WTC11 (cell line): ENCODE data around the gene METTL18. TPM values are rescaled to one million over a fixed set of nuclear protein-coding genes. Genes with fewer than 3 reads are reported as not detected.

Experiments
- ATAC-seq: fragments of 200-7000 bp; cut with Tn5 transposase; 2 replicates; pipeline ENCODE4 v1.10.0; 2021; ENCODE audit warnings: mild to moderate bottlenecking, moderate library complexity
- CTCF ChIA-PET: fragments of 300-600 bp; sonication (Branson Sonifier 250); formaldehyde crosslinking; loops from one replicate; lab custom pipeline; 2021; ENCODE audit warnings: antibody characterized with exemption; lab: Charles Lee
- POLR2A ChIA-PET: fragments of 350-600 bp; sonication (Branson Sonifier 250); formaldehyde crosslinking; loops from one replicate; lab custom pipeline; 2021; ENCODE audit warnings: antibody characterized with exemption; lab: Charles Lee
- DNase-seq: peaks from one replicate; pipeline ENCODE4 v3.0.0; 2021; ENCODE audit warnings: low spot score
- H3K27ac Mint-ChIP-seq: 2 replicates; pipeline ENCODE4 v1.8.0; 2021; ENCODE audit warnings: mixed read lengths
- H3K27me3 Mint-ChIP-seq: 2 replicates; pipeline ENCODE4 v1.8.0; 2021; ENCODE audit warnings: low read depth, mild to moderate bottlenecking, moderate library complexity, mixed read lengths
- H3K36me3 Mint-ChIP-seq: 2 replicates; pipeline ENCODE4 v1.8.0; 2021; ENCODE audit warnings: mixed read lengths
- H3K4me1 Mint-ChIP-seq: 2 replicates; pipeline ENCODE4 v1.8.0; 2022; ENCODE audit warnings: mixed read lengths
- H3K4me3 Mint-ChIP-seq: 2 replicates; pipeline ENCODE4 v1.8.0; 2021; ENCODE audit warnings: mild to moderate bottlenecking, moderate library complexity, mixed read lengths
- H3K9me3 Mint-ChIP-seq: 2 replicates; pipeline ENCODE4 v1.8.0; 2021; ENCODE audit warnings: mixed read lengths
- ATF1 ChIP-seq: sonication (generic); formaldehyde crosslinking; IDR thresholded peaks from 2 replicates; pipeline ENCODE4 v1.8.1; 2023; ENCODE audit warnings: mild to moderate bottlenecking, moderate library complexity, missing genetic modification reagents
- ESRRA ChIP-seq: sonication (generic); formaldehyde crosslinking; IDR thresholded peaks from 2 replicates; pipeline ENCODE4 v1.8.1; 2022; ENCODE audit warnings: mild to moderate bottlenecking, missing genetic modification reagents, borderline replicate concordance
- GTF2I ChIP-seq: fragments of 250-450 bp; sonication (Bioruptor Pico); conservative IDR thresholded peaks from 2 replicates; pipeline ENCODE4 v1.4.0; 2021; ENCODE audit warnings: mild to moderate bottlenecking
- HMGA2 ChIP-seq: fragments of 250-450 bp; sonication (Bioruptor Pico); IDR thresholded peaks from 2 replicates; pipeline ENCODE4 v1.4.0; 2021; ENCODE audit warnings: mild to moderate bottlenecking, moderate library complexity
- IRF2 ChIP-seq: sonication (generic); formaldehyde crosslinking; IDR thresholded peaks from 2 replicates; pipeline ENCODE4 v1.8.0; 2022; ENCODE audit warnings: low read depth, missing genetic modification reagents, borderline replicate concordance
- JAZF1 ChIP-seq: fragments of 250-450 bp; sonication (Bioruptor Pico); IDR thresholded peaks from 2 replicates; pipeline ENCODE4 v1.9.0; 2021; ENCODE audit warnings: moderate library complexity, mild to moderate bottlenecking, inconsistent platforms
- MXD4 ChIP-seq: fragments of 250-450 bp; sonication (Bioruptor Pico); IDR thresholded peaks from 2 replicates; pipeline ENCODE4 v1.8.0; 2021; ENCODE audit warnings: mild to moderate bottlenecking, moderate library complexity, borderline replicate concordance
- MYBL2 ChIP-seq: sonication (generic); formaldehyde crosslinking; IDR thresholded peaks from 2 replicates; pipeline ENCODE4 v1.8.1; 2023; ENCODE audit warnings: mild to moderate bottlenecking, moderate library complexity, missing genetic modification reagents
- PRRX2 ChIP-seq: fragments of 250-450 bp; sonication (Bioruptor Pico); IDR thresholded peaks from 2 replicates; pipeline ENCODE4 v1.8.0; 2021; ENCODE audit warnings: mild to moderate bottlenecking
- RORB ChIP-seq: fragments of 250-450 bp; sonication (Bioruptor Pico); IDR thresholded peaks from 2 replicates; pipeline ENCODE4 v1.9.0; 2021; ENCODE audit warnings: mild to moderate bottlenecking
- TEAD1 ChIP-seq: sonication (generic); formaldehyde crosslinking; IDR thresholded peaks from 2 replicates; pipeline ENCODE4 v1.8.0; 2022; ENCODE audit warnings: mild to moderate bottlenecking, missing genetic modification reagents
- ZNF423 ChIP-seq: fragments of 250-450 bp; sonication (Bioruptor Pico); IDR thresholded peaks from 2 replicates; pipeline ENCODE4 v2.1.2; 2022; ENCODE audit warnings: mild to moderate bottlenecking, moderate library complexity
- total RNA-seq: library from RNA; stranded (reverse); gene quantifications from 3 replicates; pipeline ENCODE4 v1.2.3, GENCODE V29; 2021
- TF ChIP-seq, protein P1 (sequence below): sonication (generic); formaldehyde crosslinking; IDR thresholded peaks from 2 replicates; pipeline ENCODE4 v1.8.0; 2022; ENCODE audit warnings: mild to moderate bottlenecking, missing genetic modification reagents
- TF ChIP-seq, protein P2 (sequence below): sonication (generic); formaldehyde crosslinking; IDR thresholded peaks from 2 replicates; pipeline ENCODE4 v1.8.0; 2022; ENCODE audit warnings: missing genetic modification reagents
- TF ChIP-seq, protein P3 (sequence below): sonication (generic); formaldehyde crosslinking; IDR thresholded peaks from 2 replicates; pipeline ENCODE4 v1.8.0; 2022; ENCODE audit warnings: mild to moderate bottlenecking, missing genetic modification reagents
- TF ChIP-seq, protein P4 (sequence below): sonication (generic); formaldehyde crosslinking; IDR thresholded peaks from 2 replicates; pipeline ENCODE4 v1.8.0; 2023; ENCODE audit warnings: missing genetic modification reagents
- TF ChIP-seq, protein P5 (sequence below): sonication (generic); formaldehyde crosslinking; IDR thresholded peaks from 2 replicates; pipeline ENCODE4 v1.8.1; 2022; ENCODE audit warnings: low read depth, mild to moderate bottlenecking, moderate library complexity, missing genetic modification reagents, borderline replicate concordance
- TF ChIP-seq, protein P6 (sequence below): sonication (generic); formaldehyde crosslinking; conservative IDR thresholded peaks from 2 replicates; pipeline ENCODE4 v1.8.1; 2022; ENCODE audit warnings: mild to moderate bottlenecking, missing genetic modification reagents
- TF ChIP-seq, protein P7 (sequence below): sonication (generic); formaldehyde crosslinking; IDR thresholded peaks from 2 replicates; pipeline ENCODE4 v1.8.1; 2023; ENCODE audit warnings: mild to moderate bottlenecking, moderate library complexity, missing genetic modification reagents

The METTL18 gene
- total RNA-seq, 1 experiment from 2014 or later = 7.7 TPM

DNA sequence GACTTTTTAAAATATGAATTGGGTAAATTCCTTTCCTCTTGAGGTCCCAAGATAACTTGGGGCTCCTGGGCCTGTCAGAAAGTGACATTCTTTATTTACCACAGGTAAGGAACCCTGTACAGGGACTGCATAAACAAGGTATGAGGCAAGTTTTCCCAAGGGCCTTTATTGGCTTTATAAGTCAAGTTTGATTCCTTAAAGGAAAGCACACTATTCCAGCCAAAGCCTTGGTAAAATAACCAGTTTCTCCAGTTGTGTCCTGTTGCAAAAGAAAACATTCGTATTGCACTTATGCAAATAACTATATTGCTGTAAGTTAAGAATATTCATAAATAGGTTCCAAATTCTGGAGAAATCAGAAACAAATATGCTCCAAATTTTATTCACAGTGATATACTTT lies 21.9 kb upstream of the METTL18 start:
- H3K4me3 Mint-ChIP-seq = no peak overlapping the region
- POLR2A ChIA-PET = no interaction called here
- H3K36me3 Mint-ChIP-seq = peaks cover 61% of the 10 kb centered on the region
- TF ChIP-seq HMGA2 (CRISPR knock-in tag) (no peak), MYBL2 (CRISPR knock-in tag) (no peak), TEAD1 (CRISPR knock-in tag) (no peak), PRRX2 (CRISPR knock-in tag) (no peak), RORB (CRISPR knock-in tag) (no peak), JAZF1 (no peak), MXD4 (CRISPR knock-in tag) (no peak), ZNF423 (no peak), ESRRA (CRISPR knock-in tag) (no peak), GTF2I (CRISPR knock-in tag) (no peak), ATF1 (no peak), IRF2 (no peak)
- TF ChIP-seq, protein P1, sequence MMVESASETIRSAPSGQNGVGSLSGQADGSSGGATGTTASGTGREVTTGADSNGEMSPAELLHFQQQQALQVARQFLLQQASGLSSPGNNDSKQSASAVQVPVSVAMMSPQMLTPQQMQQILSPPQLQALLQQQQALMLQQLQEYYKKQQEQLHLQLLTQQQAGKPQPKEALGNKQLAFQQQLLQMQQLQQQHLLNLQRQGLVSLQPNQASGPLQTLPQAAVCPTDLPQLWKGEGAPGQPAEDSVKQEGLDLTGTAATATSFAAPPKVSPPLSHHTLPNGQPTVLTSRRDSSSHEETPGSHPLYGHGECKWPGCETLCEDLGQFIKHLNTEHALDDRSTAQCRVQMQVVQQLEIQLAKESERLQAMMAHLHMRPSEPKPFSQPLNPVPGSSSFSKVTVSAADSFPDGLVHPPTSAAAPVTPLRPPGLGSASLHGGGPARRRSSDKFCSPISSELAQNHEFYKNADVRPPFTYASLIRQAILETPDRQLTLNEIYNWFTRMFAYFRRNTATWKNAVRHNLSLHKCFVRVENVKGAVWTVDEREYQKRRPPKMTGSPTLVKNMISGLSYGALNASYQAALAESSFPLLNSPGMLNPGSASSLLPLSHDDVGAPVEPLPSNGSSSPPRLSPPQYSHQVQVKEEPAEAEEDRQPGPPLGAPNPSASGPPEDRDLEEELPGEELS (CRISPR knock-in tag) = no peak
- TF ChIP-seq, protein P2, sequence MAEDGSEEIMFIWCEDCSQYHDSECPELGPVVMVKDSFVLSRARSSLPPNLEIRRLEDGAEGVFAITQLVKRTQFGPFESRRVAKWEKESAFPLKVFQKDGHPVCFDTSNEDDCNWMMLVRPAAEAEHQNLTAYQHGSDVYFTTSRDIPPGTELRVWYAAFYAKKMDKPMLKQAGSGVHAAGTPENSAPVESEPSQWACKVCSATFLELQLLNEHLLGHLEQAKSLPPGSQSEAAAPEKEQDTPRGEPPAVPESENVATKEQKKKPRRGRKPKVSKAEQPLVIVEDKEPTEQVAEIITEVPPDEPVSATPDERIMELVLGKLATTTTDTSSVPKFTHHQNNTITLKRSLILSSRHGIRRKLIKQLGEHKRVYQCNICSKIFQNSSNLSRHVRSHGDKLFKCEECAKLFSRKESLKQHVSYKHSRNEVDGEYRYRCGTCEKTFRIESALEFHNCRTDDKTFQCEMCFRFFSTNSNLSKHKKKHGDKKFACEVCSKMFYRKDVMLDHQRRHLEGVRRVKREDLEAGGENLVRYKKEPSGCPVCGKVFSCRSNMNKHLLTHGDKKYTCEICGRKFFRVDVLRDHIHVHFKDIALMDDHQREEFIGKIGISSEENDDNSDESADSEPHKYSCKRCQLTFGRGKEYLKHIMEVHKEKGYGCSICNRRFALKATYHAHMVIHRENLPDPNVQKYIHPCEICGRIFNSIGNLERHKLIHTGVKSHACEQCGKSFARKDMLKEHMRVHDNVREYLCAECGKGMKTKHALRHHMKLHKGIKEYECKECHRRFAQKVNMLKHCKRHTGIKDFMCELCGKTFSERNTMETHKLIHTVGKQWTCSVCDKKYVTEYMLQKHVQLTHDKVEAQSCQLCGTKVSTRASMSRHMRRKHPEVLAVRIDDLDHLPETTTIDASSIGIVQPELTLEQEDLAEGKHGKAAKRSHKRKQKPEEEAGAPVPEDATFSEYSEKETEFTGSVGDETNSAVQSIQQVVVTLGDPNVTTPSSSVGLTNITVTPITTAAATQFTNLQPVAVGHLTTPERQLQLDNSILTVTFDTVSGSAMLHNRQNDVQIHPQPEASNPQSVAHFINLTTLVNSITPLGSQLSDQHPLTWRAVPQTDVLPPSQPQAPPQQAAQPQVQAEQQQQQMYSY = no peak
- TF ChIP-seq, protein P3, sequence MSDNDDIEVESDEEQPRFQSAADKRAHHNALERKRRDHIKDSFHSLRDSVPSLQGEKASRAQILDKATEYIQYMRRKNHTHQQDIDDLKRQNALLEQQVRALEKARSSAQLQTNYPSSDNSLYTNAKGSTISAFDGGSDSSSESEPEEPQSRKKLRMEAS (CRISPR knock-in tag) = no peak
- TF ChIP-seq, protein P4, sequence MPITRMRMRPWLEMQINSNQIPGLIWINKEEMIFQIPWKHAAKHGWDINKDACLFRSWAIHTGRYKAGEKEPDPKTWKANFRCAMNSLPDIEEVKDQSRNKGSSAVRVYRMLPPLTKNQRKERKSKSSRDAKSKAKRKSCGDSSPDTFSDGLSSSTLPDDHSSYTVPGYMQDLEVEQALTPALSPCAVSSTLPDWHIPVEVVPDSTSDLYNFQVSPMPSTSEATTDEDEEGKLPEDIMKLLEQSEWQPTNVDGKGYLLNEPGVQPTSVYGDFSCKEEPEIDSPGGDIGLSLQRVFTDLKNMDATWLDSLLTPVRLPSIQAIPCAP (CRISPR knock-in tag) = no peak
- TF ChIP-seq, protein P5, sequence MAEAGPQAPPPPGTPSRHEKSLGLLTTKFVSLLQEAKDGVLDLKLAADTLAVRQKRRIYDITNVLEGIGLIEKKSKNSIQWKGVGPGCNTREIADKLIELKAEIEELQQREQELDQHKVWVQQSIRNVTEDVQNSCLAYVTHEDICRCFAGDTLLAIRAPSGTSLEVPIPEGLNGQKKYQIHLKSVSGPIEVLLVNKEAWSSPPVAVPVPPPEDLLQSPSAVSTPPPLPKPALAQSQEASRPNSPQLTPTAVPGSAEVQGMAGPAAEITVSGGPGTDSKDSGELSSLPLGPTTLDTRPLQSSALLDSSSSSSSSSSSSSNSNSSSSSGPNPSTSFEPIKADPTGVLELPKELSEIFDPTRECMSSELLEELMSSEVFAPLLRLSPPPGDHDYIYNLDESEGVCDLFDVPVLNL (CRISPR knock-in tag) = no peak
- TF ChIP-seq, protein P6, sequence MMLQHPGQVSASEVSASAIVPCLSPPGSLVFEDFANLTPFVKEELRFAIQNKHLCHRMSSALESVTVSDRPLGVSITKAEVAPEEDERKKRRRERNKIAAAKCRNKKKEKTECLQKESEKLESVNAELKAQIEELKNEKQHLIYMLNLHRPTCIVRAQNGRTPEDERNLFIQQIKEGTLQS (CRISPR knock-in tag) = no peak
- TF ChIP-seq, protein P7, sequence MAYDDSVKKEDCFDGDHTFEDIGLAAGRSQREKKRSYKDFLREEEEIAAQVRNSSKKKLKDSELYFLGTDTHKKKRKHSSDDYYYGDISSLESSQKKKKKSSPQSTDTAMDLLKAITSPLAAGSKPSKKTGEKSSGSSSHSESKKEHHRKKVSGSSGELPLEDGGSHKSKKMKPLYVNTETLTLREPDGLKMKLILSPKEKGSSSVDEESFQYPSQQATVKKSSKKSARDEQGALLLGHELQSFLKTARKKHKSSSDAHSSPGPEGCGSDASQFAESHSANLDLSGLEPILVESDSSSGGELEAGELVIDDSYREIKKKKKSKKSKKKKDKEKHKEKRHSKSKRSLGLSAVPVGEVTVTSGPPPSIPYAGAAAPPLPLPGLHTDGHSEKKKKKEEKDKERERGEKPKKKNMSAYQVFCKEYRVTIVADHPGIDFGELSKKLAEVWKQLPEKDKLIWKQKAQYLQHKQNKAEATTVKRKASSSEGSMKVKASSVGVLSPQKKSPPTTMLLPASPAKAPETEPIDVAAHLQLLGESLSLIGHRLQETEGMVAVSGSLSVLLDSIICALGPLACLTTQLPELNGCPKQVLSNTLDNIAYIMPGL (CRISPR knock-in tag) = no peak
- TF ChIP-seq, all 79 proteins: peak for 0
- H3K27ac Mint-ChIP-seq = no peak overlapping the region
- H3K4me1 Mint-ChIP-seq = no peaks in the 10 kb centered on the region
- DNase-seq (no peak), ATAC-seq (no peak)
- CTCF ChIA-PET = no interaction called here
- no peaks in the 10 kb centered on the region for H3K27me3 Mint-ChIP-seq
- H3K9me3 Mint-ChIP-seq = peaks cover 29% of the 10 kb centered on the region
